A172 (cell line): ENCODE measurements around the gene MRGPRF. TPM values are rescaled to one million over a fixed set of nuclear protein-coding genes. Genes with fewer than 3 reads are reported as not detected.

Experiments used
- DNase-seq: peaks from one replicate; pipeline ENCODE4 v3.0.0-alpha.2; 2015; ENCODE audit warnings: low spot score
- total RNA-seq: library from RNA; depleted of rRNA; stranded (reverse); fragments of >200 nt; shearing (Covaris generic); gene quantifications from 2 replicates; pipeline ENCODE4 v1.2.3, GENCODE V29; 2014

MRGPRF gene
- total RNA-seq, 1 experiment from 2014 or later: 0.69 TPM

- DNase-seq: no peak
Observed at GRCh38 chr11:69050592-69051380, 37.7 kb upstream of the MRGPRF start.

DNA sequence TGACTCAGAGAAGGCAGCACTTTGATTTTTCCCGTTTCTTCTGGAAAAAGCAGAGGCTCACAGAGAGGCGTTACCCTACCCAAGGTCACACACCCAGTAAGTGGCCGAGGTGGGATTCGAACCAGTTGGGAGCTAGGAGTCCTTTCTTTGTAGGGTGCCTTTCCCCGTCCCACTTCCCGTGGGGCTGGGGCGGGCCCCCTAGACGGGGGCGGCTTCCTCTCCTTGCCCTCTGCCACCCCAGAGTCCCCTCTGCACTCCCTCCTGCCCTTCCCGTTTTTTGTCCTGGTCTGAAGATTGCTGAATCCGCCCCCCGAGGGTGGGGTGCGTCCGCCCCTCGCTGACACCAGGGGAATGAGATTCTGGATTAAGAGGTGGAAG lies 36.4 kb upstream of the MRGPRF start:
- no peak for DNase-seq

- peak; percentile 79 for DNase-seq
Observed at GRCh38 chr11:69048694-69049489, 35.8 kb upstream of the MRGPRF start, which contains the start of gene TPCN2. Gene TPCN2, plus strand, starts transcription at chr11:69048932. Its CDS starts 66 bp downstream, at chr11:69048998.

DNA sequence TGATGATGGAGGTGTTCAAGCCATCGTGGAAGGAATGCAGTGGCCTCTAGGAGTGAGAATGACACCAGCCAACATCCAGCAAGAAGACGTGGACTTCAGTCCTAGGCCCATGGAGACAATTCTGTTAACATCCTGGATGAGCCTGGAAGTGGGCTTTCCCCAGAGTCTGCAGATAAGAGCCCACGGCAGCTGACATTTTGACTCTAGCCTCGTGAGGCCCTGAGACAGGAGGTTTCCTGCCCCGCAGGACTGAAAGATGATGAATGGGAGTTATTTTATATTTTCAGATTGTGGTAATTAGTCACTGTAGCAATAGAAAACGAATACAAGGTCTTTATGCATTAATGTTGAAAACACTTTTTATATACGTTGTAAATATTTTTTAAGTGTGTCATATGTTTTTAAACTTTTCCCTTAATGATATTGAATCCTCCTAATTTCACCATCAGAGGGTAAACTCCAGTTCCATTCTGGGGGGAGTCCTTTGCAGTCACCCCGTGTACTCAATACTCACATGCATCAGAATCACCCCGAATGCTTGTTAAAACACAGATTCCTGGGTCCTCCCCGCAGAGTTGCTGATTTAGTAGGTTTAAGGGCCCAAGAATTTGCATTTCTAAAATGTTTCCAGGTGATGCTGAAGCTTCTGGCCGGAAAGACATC lies 35.1 kb upstream of the MRGPRF start:
- no peak for DNase-seq

- peak; percentile 77 for DNase-seq
Observed at GRCh38 chr11:69044111-69045013, 31.3 kb upstream of the MRGPRF start.

DNA sequence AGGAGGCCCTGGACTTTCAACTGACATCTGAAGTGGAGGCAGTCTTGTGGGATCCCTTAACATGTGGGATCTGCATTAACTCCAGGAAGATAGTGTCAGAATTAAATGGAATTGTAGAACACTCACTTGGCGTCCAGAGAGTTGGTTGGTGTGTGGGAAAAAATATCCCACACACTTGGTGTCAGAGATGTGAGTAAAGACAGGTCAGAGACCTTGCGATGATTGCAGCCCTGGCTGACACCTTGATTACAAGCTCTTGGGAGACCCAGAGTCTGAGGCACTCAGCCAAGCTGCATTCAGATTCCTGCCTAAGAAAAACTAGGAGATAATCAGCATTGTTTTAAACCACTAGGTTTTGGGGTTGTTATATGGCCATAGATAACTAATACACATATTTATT lies 28.5 kb upstream of the MRGPRF start:
- DNase-seq: no peak

GRCh38 chr11:69040581-69041260 lies 27.7 kb upstream of the MRGPRF start:
- DNase-seq: peak; percentile 16

- DNase-seq: no peak
Observed at GRCh38 chr11:69040051-69040450, 27.0 kb upstream of the MRGPRF start.

- no peak for DNase-seq
Observed at GRCh38 chr11:69039501-69039900, 26.5 kb upstream of the MRGPRF start.

DNA sequence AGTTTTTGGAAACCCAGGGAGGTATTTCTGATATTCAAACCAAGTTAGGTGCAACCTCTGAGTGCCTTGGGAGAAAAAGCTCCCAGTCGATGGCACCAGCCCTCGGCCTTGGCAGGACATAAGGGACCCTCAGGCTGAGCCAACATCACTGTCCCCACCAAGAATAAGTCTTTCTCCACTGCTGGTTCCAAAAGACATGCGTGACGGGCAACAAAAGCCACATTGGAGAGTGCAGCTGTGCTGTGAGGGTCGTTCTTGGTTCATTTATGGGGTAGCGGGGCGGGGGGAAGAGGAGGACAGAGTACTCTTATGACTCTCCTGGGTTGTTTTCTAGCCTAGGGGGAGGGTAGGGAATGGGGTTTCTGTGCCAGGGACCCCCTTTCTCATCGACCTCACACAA lies 24.5 kb upstream of the MRGPRF start:
- DNase-seq: no peak

DNA sequence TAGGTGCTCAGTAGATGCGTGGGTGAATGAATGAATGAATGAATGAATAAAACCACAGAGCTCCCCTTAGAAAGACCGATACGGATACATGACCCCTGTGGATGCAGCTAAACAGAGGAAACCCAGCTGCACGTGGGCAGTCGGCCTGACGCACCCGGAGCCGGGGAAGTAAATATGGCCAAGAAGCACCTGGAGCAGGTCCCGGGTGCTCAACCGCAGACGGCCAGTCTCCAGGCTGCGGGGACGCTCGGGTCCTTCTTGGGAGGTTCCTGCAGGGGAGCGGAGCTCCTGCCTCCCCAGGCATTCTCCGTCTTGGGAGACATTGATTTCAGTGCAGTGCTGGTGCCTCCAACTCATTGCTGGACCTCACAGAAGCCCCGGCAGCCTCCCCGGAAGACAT lies 24.0 kb upstream of the MRGPRF start:
- no peak for DNase-seq

DNA sequence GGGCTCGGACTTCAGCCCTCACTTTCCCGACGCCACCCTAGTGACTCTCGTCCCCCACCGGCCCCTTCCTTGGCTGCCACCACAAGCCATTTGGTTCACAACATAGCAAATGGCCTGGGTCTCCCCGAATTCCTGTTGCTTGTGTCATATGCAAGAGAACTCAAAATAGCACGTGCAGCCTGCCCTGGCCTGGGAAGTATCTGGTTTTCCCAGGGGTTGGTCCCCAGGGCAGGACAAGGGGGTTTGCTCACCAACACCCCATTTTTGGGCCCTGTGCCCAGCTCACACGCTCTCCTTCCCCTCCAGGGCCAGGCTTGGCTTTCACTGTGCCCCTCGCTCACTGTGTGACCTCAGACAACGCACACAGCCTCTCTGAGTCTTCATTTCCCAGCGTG lies 22.9 kb upstream of the MRGPRF start:
- DNase-seq: no peak

GRCh38 chr11:69035150-69035945 lies 22.3 kb upstream of the MRGPRF start:
- no peak for DNase-seq

DNA sequence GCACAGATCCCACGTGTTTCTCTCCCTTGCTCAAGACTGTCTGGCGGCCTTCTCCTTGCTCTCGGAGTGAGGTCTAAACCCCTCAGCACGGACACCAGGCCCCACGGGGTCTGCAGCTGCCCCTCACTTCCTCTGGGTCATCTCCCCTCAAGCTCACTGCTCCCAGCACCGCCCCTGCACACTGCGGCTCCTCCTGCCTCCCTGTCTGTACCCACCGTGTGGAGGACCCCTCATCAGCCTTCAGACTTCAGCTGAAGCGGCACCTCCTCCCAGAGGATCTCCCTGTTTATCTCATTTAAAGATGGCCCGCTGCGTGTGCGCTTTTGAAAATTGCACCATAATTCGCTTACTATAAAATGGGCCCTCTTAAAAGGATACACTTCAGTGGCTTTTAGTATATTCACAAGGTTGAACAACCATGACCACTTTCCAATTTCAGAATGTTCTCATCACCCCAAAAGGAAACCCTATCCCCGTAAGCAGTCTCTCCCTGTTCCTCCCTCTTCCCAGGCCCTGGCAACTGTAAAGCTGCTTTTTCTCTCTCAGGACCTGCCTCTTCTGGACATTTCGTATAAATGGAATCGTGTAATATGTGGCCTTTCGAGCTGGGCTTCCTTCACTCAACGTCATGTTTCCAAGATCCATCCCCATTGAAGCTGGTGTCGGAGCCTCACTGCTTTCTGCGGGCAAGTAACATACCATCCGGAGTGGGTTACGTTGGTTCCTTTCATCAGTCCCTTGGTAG lies 21.2 kb upstream of the MRGPRF start:
- no peak for DNase-seq

DNA sequence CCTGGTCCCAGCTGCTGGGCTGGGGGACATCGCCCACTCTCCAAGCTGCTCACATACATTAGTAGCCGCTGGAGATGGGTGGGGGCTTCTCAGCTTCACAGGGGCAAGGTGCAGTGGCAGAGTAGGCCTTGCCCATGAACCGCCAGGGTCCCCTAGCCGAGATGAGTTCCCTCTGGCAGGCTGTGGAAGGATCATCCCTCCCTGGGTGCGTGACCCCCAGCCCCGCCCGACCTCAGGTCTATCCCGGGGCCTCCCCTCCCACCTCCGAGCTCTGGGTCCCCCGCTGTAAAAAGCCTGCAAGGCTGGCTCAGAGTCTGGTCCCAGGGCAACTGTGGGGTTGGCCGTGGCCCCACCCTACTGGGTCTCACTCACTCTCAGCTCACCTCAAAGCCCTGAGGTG lies 20.4 kb upstream of the MRGPRF start:
- no peak for DNase-seq

DNA sequence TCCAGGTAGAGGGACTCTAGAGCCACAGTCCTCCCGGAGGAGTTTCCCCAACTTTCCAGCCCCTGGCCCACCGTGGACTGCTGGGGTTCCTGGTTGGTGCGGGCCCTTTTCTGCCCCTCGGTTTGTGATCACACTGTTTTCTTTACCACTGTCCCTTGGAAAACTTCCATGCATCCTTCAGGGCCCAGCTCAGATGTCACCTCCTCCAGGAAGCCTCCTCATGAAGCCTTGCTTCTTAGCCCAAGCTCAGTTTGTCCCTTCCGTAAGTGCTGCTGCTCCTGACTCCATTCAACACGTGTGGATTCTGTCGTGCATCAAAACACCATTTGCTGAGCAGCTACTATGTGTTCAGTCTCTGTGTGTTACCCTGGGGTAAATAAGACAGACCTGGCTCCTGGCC lies 19.8 kb upstream of the MRGPRF start:
- no peak for DNase-seq

- no peak for DNase-seq
Observed at GRCh38 chr11:69030301-69030700, 17.3 kb upstream of the MRGPRF start.

- DNase-seq: no peak
Observed at GRCh38 chr11:69027704-69028372, 14.8 kb upstream of the MRGPRF start.

DNA sequence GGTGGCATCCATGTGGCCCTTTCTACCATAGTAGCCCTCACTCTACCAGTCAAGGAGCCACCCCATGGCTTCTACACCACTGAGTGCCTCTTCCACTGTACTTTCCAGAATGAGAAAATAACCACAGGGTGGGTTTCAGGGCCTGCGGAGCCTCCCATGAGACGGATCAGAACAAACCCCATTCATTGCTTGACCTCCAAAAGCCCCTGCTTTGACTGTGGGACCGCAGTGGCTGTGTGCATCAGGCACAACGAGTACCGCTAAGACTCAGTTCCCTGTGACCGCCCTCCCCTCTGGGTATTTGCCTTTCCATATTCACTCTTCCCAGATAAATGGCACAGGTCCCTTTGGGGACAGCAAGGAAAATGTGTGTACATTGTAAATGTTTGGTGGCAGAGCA lies 11.5 kb upstream of the MRGPRF start:
- no peak for DNase-seq
